ENCODE results near the gene TMEM163.

TMEM163 gene

GRCh38 chr2:134425724-134426496 is 292.9 kb downstream of the TMEM163 start:
- Histone ChIP-seq H3K36me3 (ENCODE audit: control insufficient read depth in 1 of 2, insufficient read depth in 2 of 2, low read depth in 1 of 2, low read length in 2 of 2) (peaks cover 11 to 16% of the 10 kb centered on the region in 2 experiments), H2BK5ac (ENCODE audit: low read depth, low read length, poor library complexity, severe bottlenecking) (no peak overlapping the region), H3K79me1 (replicated peaks; ENCODE audit: low read length, poor library complexity, severe bottlenecking) (peaks cover 2% of the 10 kb centered on the region), H3K4me3 (ENCODE audit: insufficient read depth in 1 of 2, low read depth in 1 of 2, low read length in 2 of 2) (no peak overlapping the region), H2AFZ (ENCODE audit: low read depth, low read length) (no peak overlapping the region), H2AK5ac (ENCODE audit: low read length, severe bottlenecking) (no peak overlapping the region), H4K8ac (ENCODE audit: low read length) (no peak overlapping the region), H3K18ac (ENCODE audit: low read depth in 1 of 2, low read length in 2 of 2) (no peak overlapping the region), H3K9me3 (ENCODE audit: control insufficient read depth, low read length) (no peaks in the 10 kb centered on the region), H2BK15ac (ENCODE audit: low read depth, poor library complexity, severe bottlenecking) (no peak overlapping the region), H3K4me2 (ENCODE audit: low read length, poor library complexity, severe bottlenecking) (no peak overlapping the region), H3K27ac (ENCODE audit: low read length, poor library complexity, severe bottlenecking) (no peak overlapping the region), H2BK12ac (ENCODE audit: low read length in 2 of 2) (no peak overlapping the region), H3K4me1 (ENCODE audit: control insufficient read depth, insufficient read depth, low read depth, low read length) (peaks cover 5% of the 10 kb centered on the region), H3K9ac (ENCODE audit: low read length) (no peak overlapping the region), H3K4ac (ENCODE audit: low read depth in 1 of 2, low read length in 2 of 2) (peak overlapping the region in 1 of 2 experiments; percentile 13), H3K14ac (ENCODE audit: low read length in 2 of 2) (no peak overlapping the region), H2BK120ac (ENCODE audit: low read depth, low read length) (no peak overlapping the region), H3K27me3 (ENCODE audit: control insufficient read depth in 1 of 2, insufficient read depth in 1 of 2, low read length in 2 of 2) (no peaks in the 10 kb centered on the region), H4K91ac (ENCODE audit: low read length) (no peak overlapping the region), H3K23ac (ENCODE audit: low read length in 2 of 2) (no peak overlapping the region)
- WGBS, result 85% methylated on average over 2 of the region's 6 CpGs
- peak; percentile 24 for DNase-seq

GRCh38 chr2:134421556-134422328 is 297.1 kb downstream of the TMEM163 start:
- H3K4me1 ChIP-seq (ENCODE audit: control insufficient read depth, insufficient read depth, low read depth, low read length), result peaks cover 2% of the 10 kb centered on the region
- no peak overlapping the region for H3K4me3 ChIP-seq (ENCODE audit: insufficient read depth in 1 of 2, low read depth in 1 of 2, low read length in 2 of 2)
- no peak overlapping the region for H4K91ac ChIP-seq (ENCODE audit: low read length)
- H3K36me3 ChIP-seq (ENCODE audit: control insufficient read depth in 1 of 2, insufficient read depth in 2 of 2, low read depth in 1 of 2, low read length in 2 of 2), result peaks cover 3 to 10% of the 10 kb centered on the region in 2 experiments
- no peak overlapping the region for H2BK15ac ChIP-seq (ENCODE audit: low read depth, poor library complexity, severe bottlenecking)
- no peak overlapping the region for H3K9ac ChIP-seq (ENCODE audit: low read length)
- H3K4ac ChIP-seq (ENCODE audit: low read depth in 1 of 2, low read length in 2 of 2), result no peak overlapping the region
- no peak overlapping the region for H4K8ac ChIP-seq (ENCODE audit: low read length)
- 92% methylated on average over 7 of the region's 7 CpGs for WGBS
- H3K9me3 ChIP-seq (ENCODE audit: control insufficient read depth, low read length), result no peaks in the 10 kb centered on the region
- no peak overlapping the region for H3K18ac ChIP-seq (ENCODE audit: low read depth in 1 of 2, low read length in 2 of 2)
- no peak overlapping the region for H3K4me2 ChIP-seq (ENCODE audit: low read length, poor library complexity, severe bottlenecking)
- no peak overlapping the region for H3K14ac ChIP-seq (ENCODE audit: low read length in 2 of 2)
- peaks cover 2% of the 10 kb centered on the region for H3K79me1 ChIP-seq (replicated peaks; ENCODE audit: low read length, poor library complexity, severe bottlenecking)
- no peak overlapping the region for H2BK12ac ChIP-seq (ENCODE audit: low read length in 2 of 2)
- no peak overlapping the region for H2AFZ ChIP-seq (ENCODE audit: low read depth, low read length)
- H2AK5ac ChIP-seq (ENCODE audit: low read length, severe bottlenecking), result no peak overlapping the region
- no peak overlapping the region for H2BK120ac ChIP-seq (ENCODE audit: low read depth, low read length)
- H3K23ac ChIP-seq (ENCODE audit: low read length in 2 of 2), result no peak overlapping the region
- no peak for DNase-seq
- no peaks in the 10 kb centered on the region for H3K27me3 ChIP-seq (ENCODE audit: control insufficient read depth in 1 of 2, insufficient read depth in 1 of 2, low read length in 2 of 2)
- H3K27ac ChIP-seq (ENCODE audit: low read length, poor library complexity, severe bottlenecking), result no peak overlapping the region
- no peak overlapping the region for H2BK5ac ChIP-seq (ENCODE audit: low read depth, low read length, poor library complexity, severe bottlenecking)

GRCh38 chr2:134420920-134421319 is 297.9 kb downstream of the TMEM163 start:
- Histone ChIP-seq H2BK15ac (ENCODE audit: low read depth, poor library complexity, severe bottlenecking) (no peak overlapping the region), H3K27me3 (ENCODE audit: control insufficient read depth in 1 of 2, insufficient read depth in 1 of 2, low read length in 2 of 2) (no peaks in the 10 kb centered on the region), H2AFZ (ENCODE audit: low read depth, low read length) (no peak overlapping the region), H3K4me3 (ENCODE audit: insufficient read depth in 1 of 2, low read depth in 1 of 2, low read length in 2 of 2) (no peak overlapping the region), H2AK5ac (ENCODE audit: low read length, severe bottlenecking) (no peak overlapping the region), H3K9me3 (ENCODE audit: control insufficient read depth, low read length) (no peaks in the 10 kb centered on the region), H3K14ac (ENCODE audit: low read length in 2 of 2) (no peak overlapping the region), H3K9ac (ENCODE audit: low read length) (no peak overlapping the region), H3K79me1 (replicated peaks; ENCODE audit: low read length, poor library complexity, severe bottlenecking) (peaks cover 3% of the 10 kb centered on the region), H3K4ac (ENCODE audit: low read depth in 1 of 2, low read length in 2 of 2) (no peak overlapping the region), H3K36me3 (ENCODE audit: control insufficient read depth in 1 of 2, insufficient read depth in 2 of 2, low read depth in 1 of 2, low read length in 2 of 2) (peaks cover 3 to 10% of the 10 kb centered on the region in 2 experiments), H3K4me1 (ENCODE audit: control insufficient read depth, insufficient read depth, low read depth, low read length) (peaks cover 2% of the 10 kb centered on the region), H3K4me2 (ENCODE audit: low read length, poor library complexity, severe bottlenecking) (no peak overlapping the region), H4K91ac (ENCODE audit: low read length) (no peak overlapping the region), H4K8ac (ENCODE audit: low read length) (no peak overlapping the region), H2BK120ac (ENCODE audit: low read depth, low read length) (no peak overlapping the region), H3K18ac (ENCODE audit: low read depth in 1 of 2, low read length in 2 of 2) (no peak overlapping the region), H2BK12ac (ENCODE audit: low read length in 2 of 2) (no peak overlapping the region), H2BK5ac (ENCODE audit: low read depth, low read length, poor library complexity, severe bottlenecking) (no peak overlapping the region), H3K23ac (ENCODE audit: low read length in 2 of 2) (no peak overlapping the region), H3K27ac (ENCODE audit: low read length, poor library complexity, severe bottlenecking) (no peak overlapping the region)
- DNase-seq, result no peak
- 91% methylated on average over 3 of the region's 3 CpGs for WGBS

GRCh38 chr2:134420259-134420658 is 298.5 kb downstream of the TMEM163 start:
- Histone ChIP-seq H2AFZ (ENCODE audit: low read depth, low read length) (no peak overlapping the region), H3K4me3 (ENCODE audit: insufficient read depth in 1 of 2, low read depth in 1 of 2, low read length in 2 of 2) (no peak overlapping the region), H3K4me2 (ENCODE audit: low read length, poor library complexity, severe bottlenecking) (no peak overlapping the region), H4K91ac (ENCODE audit: low read length) (no peak overlapping the region), H2BK120ac (ENCODE audit: low read depth, low read length) (no peak overlapping the region), H3K14ac (ENCODE audit: low read length in 2 of 2) (peak overlapping the region in 1 of 2 experiments; percentile 77), H3K9me3 (ENCODE audit: control insufficient read depth, low read length) (no peaks in the 10 kb centered on the region), H2AK5ac (ENCODE audit: low read length, severe bottlenecking) (no peak overlapping the region), H3K18ac (ENCODE audit: low read depth in 1 of 2, low read length in 2 of 2) (no peak overlapping the region), H3K4me1 (ENCODE audit: control insufficient read depth, insufficient read depth, low read depth, low read length) (peaks cover 2% of the 10 kb centered on the region), H3K27ac (ENCODE audit: low read length, poor library complexity, severe bottlenecking) (no peak overlapping the region), H3K27me3 (ENCODE audit: control insufficient read depth in 1 of 2, insufficient read depth in 1 of 2, low read length in 2 of 2) (no peaks in the 10 kb centered on the region), H3K36me3 (ENCODE audit: control insufficient read depth in 1 of 2, insufficient read depth in 2 of 2, low read depth in 1 of 2, low read length in 2 of 2) (peaks cover 3 to 10% of the 10 kb centered on the region in 2 experiments), H3K23ac (ENCODE audit: low read length in 2 of 2) (no peak overlapping the region), H3K79me1 (replicated peaks; ENCODE audit: low read length, poor library complexity, severe bottlenecking) (peaks cover 3% of the 10 kb centered on the region), H3K4ac (ENCODE audit: low read depth in 1 of 2, low read length in 2 of 2) (no peak overlapping the region), H2BK15ac (ENCODE audit: low read depth, poor library complexity, severe bottlenecking) (no peak overlapping the region), H4K8ac (ENCODE audit: low read length) (no peak overlapping the region), H2BK5ac (ENCODE audit: low read depth, low read length, poor library complexity, severe bottlenecking) (no peak overlapping the region), H2BK12ac (ENCODE audit: low read length in 2 of 2) (no peak overlapping the region), H3K9ac (ENCODE audit: low read length) (no peak overlapping the region)
- DNase-seq, result no peak
- 88% methylated on average over 7 of the region's 7 CpGs for WGBS

All from mesenchymal stem cell (in vitro differentiated cells and primary cell).